OCI-LY1 (cell line): ENCODE results near the gene MAN1B1.
A peak's percentile ranks its signal among the peaks of the same experiment; 100 is the strongest.

Source experiments
- H2AFZ ChIP-seq: fragments of 200-600 bp; sonication (generic), shearing (Covaris generic); 2 replicates; pipeline ENCODE4 v1.6.0; 2014; ENCODE audit warnings: antibody characterized with exemption, mild to moderate bottlenecking, low read length
- H3F3A ChIP-seq: fragments of 200-600 bp; sonication (generic), shearing (Covaris generic); 2 replicates; pipeline ENCODE4 v1.6.0; 2014; ENCODE audit warnings: mild to moderate bottlenecking, antibody characterized with exemption, low read length, moderate library complexity; ENCODE audit not compliant: insufficient read depth
- H3K27ac ChIP-seq: fragments of 200-600 bp; sonication (generic); 2 replicates; pipeline ENCODE4 v1.5.1; 2014; ENCODE audit warnings: low read length, mixed run types, mild to moderate bottlenecking, low read depth; ENCODE audit not compliant: poor library complexity, severe bottlenecking
- H3K27me3 ChIP-seq: fragments of 200-600 bp; sonication (generic); 2 replicates; pipeline ENCODE4 v1.6.0; 2014; ENCODE audit warnings: antibody characterized with exemption, mild to moderate bottlenecking, low read length, moderate library complexity; ENCODE audit not compliant: insufficient read depth
- H3K36me3 ChIP-seq: fragments of 200-600 bp; sonication (generic); 2 replicates; pipeline ENCODE4 v1.6.1; 2014; ENCODE audit warnings: mild to moderate bottlenecking, antibody characterized with exemption, low read length, moderate library complexity, mixed read lengths; ENCODE audit not compliant: insufficient read depth
- H3K4me1 ChIP-seq: fragments of 200-600 bp; sonication (generic); 2 replicates; pipeline ENCODE4 v1.5.1; 2014; ENCODE audit warnings: mild to moderate bottlenecking, low read length, moderate library complexity; ENCODE audit not compliant: insufficient read depth, severe bottlenecking
- H3K4me2 ChIP-seq: fragments of 200-600 bp; sonication (generic), shearing (Covaris generic); 2 replicates; pipeline ENCODE4 v1.6.1; 2014; ENCODE audit warnings: low read length
- H3K4me3 ChIP-seq: fragments of 200-600 bp; sonication (generic); 2 replicates; pipeline ENCODE4 v1.5.1; 2014; ENCODE audit warnings: low read length, low read depth, mild to moderate bottlenecking, mixed read lengths; ENCODE audit not compliant: poor library complexity, severe bottlenecking
- H3K79me2 ChIP-seq: fragments of 200-600 bp; shearing (Covaris generic); 2 replicates; pipeline ENCODE4 v1.6.1; 2016; ENCODE audit warnings: mixed run types, low read length, mixed read lengths; ENCODE audit not compliant: insufficient read depth
- H3K9ac ChIP-seq: fragments of 200-600 bp; sonication (generic), shearing (Covaris generic); 2 replicates; pipeline ENCODE4 v1.6.1; 2014; ENCODE audit warnings: mild to moderate bottlenecking, low read length, mixed read lengths
- H3K9me2 ChIP-seq: fragments of 200-600 bp; sonication (generic), shearing (Covaris generic); 2 replicates; pipeline ENCODE4 v1.6.1; 2014; ENCODE audit warnings: low read depth, mild to moderate bottlenecking, low read length, mixed read lengths
- H3K9me3 ChIP-seq: fragments of 200-600 bp; shearing (Covaris generic); 2 replicates; pipeline ENCODE4 v1.6.1; 2014; ENCODE audit warnings: low read length, mixed read lengths
- H4K20me1 ChIP-seq: fragments of 200-600 bp; sonication (generic), shearing (Covaris generic); 2 replicates; pipeline ENCODE4 v1.6.0; 2016; ENCODE audit warnings: mild to moderate bottlenecking, low read length; ENCODE audit not compliant: insufficient read depth
- CTCF ChIP-seq: fragments of 200-600 bp; sonication (generic), shearing (Covaris generic); IDR thresholded peaks from 2 replicates; pipeline ENCODE4 v1.5.1; 2017; ENCODE audit warnings: mild to moderate bottlenecking, antibody characterized with exemption, low read length, moderate library complexity, mixed read lengths
- EZH2 ChIP-seq: fragments of 200-600 bp; sonication (generic), shearing (Covaris generic); IDR thresholded peaks from 2 replicates; pipeline ENCODE4 v1.8.0; 2017; ENCODE audit warnings: borderline replicate concordance, mixed run types, mild to moderate bottlenecking, antibody characterized with exemption, low read length, moderate library complexity, mixed read lengths

The MAN1B1 gene

DNA sequence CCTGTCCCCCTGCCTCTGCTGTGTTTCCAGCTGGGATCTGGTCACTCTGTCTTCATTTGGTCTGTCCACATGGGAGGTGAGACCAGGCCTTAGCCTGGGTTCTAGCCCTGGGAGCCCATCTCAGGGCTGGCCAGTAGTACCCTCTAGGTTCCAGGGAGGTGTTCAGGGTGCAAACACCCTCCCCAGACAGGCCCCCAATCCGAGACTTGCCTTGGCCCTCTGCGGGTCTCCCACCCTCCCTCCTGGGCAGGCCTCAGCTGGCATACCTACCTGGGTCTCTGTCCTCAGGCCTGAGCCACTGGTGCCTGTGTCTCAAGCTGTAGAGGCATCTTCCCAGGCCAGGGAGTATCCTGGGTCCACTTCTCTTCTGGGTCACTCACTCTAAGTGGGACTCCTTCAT, 15.5 kb upstream of the MAN1B1 start:
- H3K9me2 ChIP-seq, result no peaks in the 10 kb centered on the region
- no peaks in the 10 kb centered on the region for H4K20me1 ChIP-seq
- peak overlapping the region; percentile 67 for H3K27ac ChIP-seq
- H3K27me3 ChIP-seq, result no peaks in the 10 kb centered on the region
- H3K79me2 ChIP-seq, result peaks cover 6% of the 10 kb centered on the region; the same call in 1 of the 2 replicates
- H2AFZ ChIP-seq, result no peak overlapping the region
- H3K4me3 ChIP-seq, result peak overlapping the region; percentile 75
- TF ChIP-seq CTCF, result no peak
- no peak for TF ChIP-seq EZH2
- H3K9me3 ChIP-seq, result no peaks in the 10 kb centered on the region
- peaks cover 39% of the 10 kb centered on the region for H3K4me1 ChIP-seq
- peak overlapping the region; percentile 87 for H3K9ac ChIP-seq
- H3K4me2 ChIP-seq, result peak overlapping the region; percentile 86
- no peaks in the 10 kb centered on the region for H3F3A ChIP-seq
- H3K36me3 ChIP-seq, result peaks cover 5% of the 10 kb centered on the region; the same call in 1 of the 2 replicates

DNA sequence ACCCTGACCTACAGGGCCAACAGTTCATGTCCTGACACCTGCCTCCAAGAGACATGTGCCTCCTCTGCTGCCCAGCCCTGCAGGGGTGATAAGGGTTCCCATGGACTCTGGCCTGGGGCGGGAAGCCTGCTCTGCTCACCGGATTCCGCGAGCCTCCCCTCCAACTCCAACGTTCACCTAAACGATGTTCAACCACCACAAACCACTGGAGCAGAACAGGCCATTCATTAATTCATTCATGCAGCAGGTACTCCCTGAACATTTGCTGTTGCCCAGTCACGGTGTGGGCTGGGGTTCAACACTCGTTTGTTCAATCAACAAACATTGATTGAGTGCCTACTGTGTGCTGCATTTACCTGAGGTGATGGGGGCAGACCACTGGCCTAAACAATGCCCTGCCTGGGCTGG, 12.8 kb upstream of the MAN1B1 start:
- peaks cover 3% of the 10 kb centered on the region; the same call in 1 of the 2 replicates for H3K36me3 ChIP-seq
- H3F3A ChIP-seq, result no peaks in the 10 kb centered on the region
- H3K4me3 ChIP-seq, result no peak overlapping the region
- no peak overlapping the region for H3K4me2 ChIP-seq
- H3K27me3 ChIP-seq, result no peaks in the 10 kb centered on the region
- H3K4me1 ChIP-seq, result peaks cover 40% of the 10 kb centered on the region
- no peaks in the 10 kb centered on the region for H3K9me2 ChIP-seq
- H3K79me2 ChIP-seq, result peaks cover 6% of the 10 kb centered on the region; the same call in 1 of the 2 replicates
- no peaks in the 10 kb centered on the region for H3K9me3 ChIP-seq
- no peak overlapping the region for H2AFZ ChIP-seq
- H4K20me1 ChIP-seq, result no peaks in the 10 kb centered on the region
- TF ChIP-seq EZH2, result no peak
- no peak for TF ChIP-seq CTCF
- no peak overlapping the region for H3K9ac ChIP-seq
- H3K27ac ChIP-seq, result no peak overlapping the region

GRCh38 chr9:137074657-137075274, 12.0 kb upstream of the MAN1B1 start:
- Histone ChIP-seq H2AFZ (no peak overlapping the region), H3K4me2 (peak overlapping the region; percentile 22; the same call in 1 of the 2 replicates), H3K79me2 (no peaks in the 10 kb centered on the region), H3K9ac (peak overlapping the region; percentile 22; the same call in 1 of the 2 replicates), H3K27ac (peak overlapping the region; percentile 63), H3K36me3 (peaks cover 8% of the 10 kb centered on the region), H3K27me3 (no peaks in the 10 kb centered on the region), H4K20me1 (no peaks in the 10 kb centered on the region), H3F3A (no peaks in the 10 kb centered on the region), H3K4me3 (no peak overlapping the region), H3K9me2 (no peaks in the 10 kb centered on the region), H3K9me3 (no peaks in the 10 kb centered on the region), H3K4me1 (peaks cover 35% of the 10 kb centered on the region)
- TF ChIP-seq EZH2, result no peak
- TF ChIP-seq CTCF, result no peak
